Stimulated activated CD8-positive, alpha-beta memory T cell treated with anti-CD3 and anti-CD28 coated beads, Interleukin-2, amount 100 ng/mL, for 1 hour (primary cell): Measurements from ENCODE around the gene MYL2.
"Not testable (repeated sequence)": the region's sequence is repeated elsewhere in the genome, so short reads cannot be mapped to it uniquely, and the experiment has no call there.

Source experiments
- DNase-seq, 2 donors: peaks; one replicate each; pipeline ENCODE4 v3.0.0-alpha.2; 2020; ENCODE audit warnings: low read depth in 2 of 2

The MYL2 gene, protein sequence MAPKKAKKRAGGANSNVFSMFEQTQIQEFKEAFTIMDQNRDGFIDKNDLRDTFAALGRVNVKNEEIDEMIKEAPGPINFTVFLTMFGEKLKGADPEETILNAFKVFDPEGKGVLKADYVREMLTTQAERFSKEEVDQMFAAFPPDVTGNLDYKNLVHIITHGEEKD

DNA sequence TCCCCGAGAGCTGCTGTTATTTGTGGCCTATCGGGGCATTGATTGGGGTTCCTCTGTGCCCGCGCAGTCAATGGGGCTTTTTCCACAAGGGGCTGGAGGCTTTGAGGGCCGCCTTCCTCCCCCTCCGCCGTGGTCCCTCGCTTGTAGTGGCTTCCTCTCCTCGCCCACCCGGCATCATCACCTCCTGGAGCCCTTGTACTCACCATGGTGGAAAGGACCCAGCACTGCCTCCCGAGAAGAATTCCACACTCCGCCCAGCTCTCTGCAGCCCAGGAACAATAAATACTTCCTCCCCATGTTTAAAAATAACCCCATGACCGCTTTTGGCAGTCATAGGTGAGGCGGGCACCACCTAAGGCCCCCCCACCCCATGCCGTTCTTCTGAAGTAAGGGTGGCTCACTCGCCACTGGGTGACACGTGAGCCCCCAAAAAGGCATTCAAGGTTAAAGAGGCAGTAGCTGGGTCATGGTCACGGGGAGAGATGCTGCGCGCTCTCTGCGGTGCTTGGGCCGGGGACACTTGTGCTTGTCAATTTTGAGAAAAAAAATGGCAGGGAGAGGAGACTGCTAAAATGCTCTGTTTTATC lies at the start of gene MYL2:
Gene MYL2 (minus strand): TSS at position 256 of the 587 bp plus-strand sequence. CDS start 50 bp downstream, at position 206.
- DNase-seq, result no peak

DNA sequence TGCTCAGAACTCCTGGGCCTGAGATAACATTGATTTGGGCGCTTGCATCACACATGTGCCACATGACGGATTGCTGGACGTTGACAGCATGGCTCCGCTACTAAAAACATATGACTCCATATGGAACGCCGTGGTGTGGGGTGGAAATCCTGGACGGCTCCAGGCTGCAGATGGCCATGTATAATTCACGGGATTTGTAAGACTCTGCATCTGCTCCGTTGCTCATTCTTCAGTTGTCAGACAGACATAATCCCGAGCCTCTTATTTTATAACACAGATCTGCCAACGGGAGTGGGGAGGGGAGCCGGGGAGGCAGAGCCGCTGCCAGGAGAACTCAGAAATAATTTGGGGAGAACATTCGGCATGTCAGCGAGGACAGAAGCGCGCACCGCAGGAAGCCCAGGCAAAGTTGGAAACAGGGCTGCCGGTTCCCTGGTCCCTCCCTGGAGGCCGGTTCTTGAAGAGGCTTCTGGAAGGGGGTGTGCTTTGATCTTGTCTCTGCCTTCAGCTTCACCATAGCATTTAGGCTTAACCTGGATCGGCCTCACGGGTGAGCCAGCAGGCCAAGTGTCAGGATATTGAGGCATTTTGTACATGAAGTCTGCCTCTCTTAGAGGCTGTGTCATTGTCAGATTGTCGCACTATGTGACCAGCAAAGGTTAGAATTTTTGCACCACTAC lies 45.8 kb upstream of the MYL2 start:
- no peak for DNase-seq

GRCh38 chr12:110965574-110965973 lies 45.2 kb upstream of the MYL2 start:
- no peak for DNase-seq

DNA sequence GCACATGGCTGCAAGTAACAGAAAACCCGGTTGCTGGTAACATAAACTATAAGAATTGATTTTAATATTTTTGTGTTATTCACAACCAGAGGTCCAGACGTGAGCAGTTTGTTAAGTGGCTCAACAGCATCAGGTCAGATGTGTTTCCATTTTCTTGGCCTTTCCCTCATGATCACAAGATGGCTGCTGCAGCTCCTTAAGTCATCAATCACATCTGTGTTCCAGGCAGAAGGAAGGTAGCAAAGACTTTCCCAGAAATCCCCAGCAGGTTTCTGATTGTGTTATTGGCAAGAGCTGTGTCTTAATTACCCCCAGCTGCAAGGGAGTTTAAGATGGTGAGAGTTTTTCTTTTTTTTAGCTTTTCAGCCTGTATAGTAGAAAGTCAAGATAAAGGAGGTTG lies 40.4 kb upstream of the MYL2 start:
- DNase-seq, result no peak

GRCh38 chr12:110957652-110958051 lies 37.3 kb upstream of the MYL2 start:
- no peak for DNase-seq

- DNase-seq, result no peak
These were observed 36.8 kb upstream of the MYL2 start for GRCh38 chr12:110957159-110957558.

- not testable (repeated sequence) for DNase-seq
These were observed 30.5 kb upstream of the MYL2 start for GRCh38 chr12:110950867-110951266.

DNA sequence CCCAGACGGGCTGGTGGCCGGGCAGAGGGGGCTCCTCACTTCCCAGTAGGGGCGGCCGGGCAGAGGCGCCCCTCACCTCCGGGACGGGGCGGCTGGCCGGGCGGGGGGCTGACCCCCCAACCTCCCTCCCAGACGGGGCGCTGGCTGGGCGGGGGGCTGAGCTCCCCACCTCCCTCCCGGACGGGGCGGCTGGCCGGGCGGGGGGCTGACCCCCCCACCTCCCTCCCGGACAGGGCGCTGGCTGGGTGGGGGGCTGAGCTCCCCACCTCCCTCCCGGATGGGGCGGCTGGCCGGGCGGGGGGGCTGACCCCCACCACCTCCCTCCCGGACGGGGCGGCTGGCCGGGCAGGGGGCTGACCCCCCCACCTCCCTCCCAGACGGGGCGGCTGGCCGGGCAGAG lies 30.1 kb upstream of the MYL2 start:
- DNase-seq, result not testable (repeated sequence)

- no peak for DNase-seq
These were observed 27.7 kb upstream of the MYL2 start for GRCh38 chr12:110948041-110948440.

DNA sequence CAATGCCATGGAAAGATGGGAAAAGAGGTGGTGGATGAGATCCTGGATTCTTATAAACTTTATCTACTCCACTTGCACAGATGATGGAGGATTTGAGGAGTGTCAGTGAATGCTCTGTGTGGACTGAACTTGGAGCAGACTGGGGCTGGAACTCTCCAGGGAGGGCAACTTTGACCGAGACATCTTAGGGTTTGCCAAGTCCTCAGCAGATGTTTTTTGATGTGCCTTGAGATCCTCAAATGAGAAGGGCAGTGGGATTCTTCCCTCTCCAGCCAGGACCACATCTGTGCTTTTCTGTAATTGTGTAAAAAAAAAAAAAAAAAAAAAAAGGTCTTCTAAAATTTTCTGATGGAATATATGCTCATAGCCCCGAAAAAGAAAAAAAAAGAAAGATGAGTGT lies 23.0 kb upstream of the MYL2 start:
- DNase-seq, result no peak

GRCh38 chr12:110941391-110941790 lies 21.0 kb upstream of the MYL2 start:
- no peak for DNase-seq

DNA sequence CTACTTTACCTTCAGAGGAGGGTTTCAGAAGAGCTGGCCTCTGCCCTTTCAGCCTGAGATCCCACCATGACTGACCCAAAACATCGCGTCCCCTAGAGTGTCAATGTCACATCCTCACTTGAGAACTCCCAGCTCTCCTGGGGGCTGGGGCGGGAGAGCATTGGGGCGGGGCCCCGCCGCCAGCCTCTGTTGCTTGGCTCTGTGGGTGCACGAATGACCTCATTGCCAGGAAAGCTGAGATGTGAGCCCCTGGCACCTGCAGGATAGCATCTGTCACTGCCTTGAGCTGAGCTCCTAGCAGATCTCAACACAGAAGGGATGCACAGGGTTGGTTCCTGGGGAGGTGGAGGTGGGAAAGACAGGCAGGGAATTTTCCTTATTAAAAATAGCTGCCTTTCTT lies 20.6 kb upstream of the MYL2 start:
- no peak for DNase-seq

DNA sequence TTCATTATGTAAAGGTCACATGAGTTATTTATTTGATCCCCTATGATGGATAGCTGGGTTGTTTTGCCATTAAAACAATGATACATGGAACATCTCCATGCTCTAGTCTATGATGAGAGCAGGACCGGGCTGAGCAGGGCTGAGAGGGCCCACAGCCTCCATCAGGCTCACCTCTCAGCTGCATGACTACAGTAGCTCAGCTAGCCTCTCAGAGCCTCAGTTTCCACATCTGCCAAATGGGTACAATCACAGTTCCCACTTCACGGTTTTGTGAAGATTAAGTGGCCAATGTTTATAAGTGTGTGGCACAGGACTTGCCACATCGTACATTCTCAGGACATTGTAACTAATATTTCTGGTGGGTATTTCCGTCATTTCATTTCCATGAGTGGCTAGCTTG lies 19.9 kb upstream of the MYL2 start:
- no peak for DNase-seq

DNA sequence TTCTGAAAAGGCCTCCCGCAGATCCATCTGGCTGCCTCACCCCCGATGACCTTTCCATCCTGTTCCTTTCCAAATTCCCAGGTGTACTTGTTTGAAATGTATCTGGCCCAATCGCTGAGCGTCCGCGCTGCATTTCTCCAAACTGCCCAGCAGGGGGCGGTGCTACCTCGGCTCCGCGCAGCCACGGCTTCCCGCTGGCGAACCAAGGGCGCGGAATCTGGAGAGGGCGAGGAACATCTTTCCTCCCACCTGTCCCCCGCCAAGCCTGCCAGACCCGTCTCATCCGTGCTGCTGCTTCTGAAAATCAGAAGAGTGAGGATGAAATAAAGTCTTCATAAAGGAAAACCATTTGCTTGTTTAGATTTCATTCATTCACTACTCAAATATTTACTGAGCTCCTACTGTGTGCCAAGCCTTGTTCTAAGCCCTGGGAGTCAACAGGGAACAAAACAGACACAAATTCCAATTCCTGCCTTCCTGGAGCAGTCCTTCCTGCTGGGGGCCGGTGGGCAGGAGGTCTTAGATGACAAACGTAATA lies 16.8 kb upstream of the MYL2 start:
- peak; percentile 24 to 25 for DNase-seq

DNA sequence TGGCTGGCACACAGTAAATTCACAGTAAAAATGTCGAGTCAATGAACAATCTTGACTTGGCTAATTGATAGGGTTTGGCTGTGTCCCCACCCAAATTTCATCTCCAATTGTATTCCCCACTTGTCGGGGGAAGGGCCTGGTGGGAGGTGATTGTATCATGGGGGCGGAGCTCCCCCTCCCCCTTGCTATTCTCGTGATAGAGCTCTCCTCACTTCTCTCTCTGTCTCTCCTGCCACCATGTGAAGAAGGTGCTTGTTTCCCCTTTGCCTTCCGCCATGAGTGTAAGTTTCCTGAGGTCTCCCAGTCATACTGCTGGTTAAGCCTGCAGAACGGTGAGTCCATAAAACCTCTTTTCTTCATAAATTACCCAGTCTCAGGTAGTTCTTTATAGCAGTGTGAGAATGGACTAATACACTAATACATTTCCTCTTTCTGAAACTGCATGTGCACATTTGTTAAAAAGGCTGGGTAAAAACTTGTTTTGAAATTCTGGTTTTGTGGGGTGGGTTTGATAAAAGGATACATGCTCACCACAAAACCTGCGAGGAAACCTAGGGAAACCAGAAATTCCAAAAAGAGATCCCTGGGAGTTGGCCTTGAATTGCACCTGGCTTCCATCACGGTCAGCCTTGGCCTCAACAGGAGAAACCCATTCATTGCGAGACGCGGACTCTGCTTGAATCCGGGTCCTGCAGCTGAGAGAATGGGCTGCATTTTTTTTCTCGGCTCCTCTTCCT lies 16.2 kb upstream of the MYL2 start:
- no peak for DNase-seq

DNA sequence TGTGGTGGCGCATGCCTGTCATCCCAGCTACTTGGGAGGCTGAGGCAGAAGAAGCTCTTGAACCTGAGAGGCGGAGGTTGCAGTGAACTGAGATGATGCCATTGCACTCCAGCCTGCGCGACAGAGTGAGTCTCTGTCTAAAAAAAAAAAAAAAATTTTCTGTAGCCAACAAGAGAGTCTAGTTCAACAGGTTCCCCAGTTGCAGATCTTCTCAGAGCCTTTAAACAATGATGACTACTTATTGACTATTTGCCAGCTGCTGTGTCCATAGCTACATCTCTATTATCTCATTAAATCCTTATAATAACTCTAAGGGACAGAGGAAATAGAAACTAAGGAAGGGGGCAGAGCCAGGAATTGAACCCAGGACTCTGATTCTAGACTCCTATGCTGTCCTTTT lies 15.2 kb upstream of the MYL2 start:
- no peak for DNase-seq

DNA sequence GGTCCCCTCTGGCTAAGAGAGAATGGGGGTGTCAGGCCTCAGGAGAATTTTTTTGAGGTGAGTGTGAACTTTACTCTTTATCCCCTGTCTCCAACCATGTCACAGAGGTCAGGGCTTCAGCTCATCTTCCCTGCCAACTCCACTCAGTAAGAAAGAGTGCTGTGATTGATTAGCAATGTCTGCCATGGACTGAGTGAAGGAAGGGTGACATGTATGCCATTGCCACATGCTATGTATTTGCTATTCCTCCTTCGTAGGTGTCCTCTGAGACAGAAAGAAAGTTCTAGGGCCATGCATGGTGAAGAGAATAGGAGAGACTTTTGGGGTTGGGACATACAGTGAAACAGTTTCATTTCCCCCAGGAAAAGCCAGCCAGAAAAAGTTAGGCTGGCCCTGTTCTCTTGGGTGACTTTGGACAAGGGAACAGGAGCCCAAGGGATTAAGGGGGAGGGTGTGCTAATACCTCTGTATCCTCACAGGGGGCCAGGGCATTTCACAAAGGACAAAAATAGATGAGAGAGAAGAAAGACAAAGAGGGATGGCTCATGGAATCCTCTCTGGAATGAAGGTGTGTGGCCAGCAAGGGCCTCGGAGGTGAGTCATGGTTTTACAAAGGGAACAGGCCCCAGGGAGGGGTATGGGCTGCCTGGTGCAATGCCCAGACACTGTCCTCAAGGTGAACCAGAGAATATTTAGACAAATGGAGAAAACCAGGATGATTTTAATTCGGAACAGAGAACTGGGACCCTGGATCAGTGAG lies 13.9 kb upstream of the MYL2 start:
- DNase-seq, result no peak

DNA sequence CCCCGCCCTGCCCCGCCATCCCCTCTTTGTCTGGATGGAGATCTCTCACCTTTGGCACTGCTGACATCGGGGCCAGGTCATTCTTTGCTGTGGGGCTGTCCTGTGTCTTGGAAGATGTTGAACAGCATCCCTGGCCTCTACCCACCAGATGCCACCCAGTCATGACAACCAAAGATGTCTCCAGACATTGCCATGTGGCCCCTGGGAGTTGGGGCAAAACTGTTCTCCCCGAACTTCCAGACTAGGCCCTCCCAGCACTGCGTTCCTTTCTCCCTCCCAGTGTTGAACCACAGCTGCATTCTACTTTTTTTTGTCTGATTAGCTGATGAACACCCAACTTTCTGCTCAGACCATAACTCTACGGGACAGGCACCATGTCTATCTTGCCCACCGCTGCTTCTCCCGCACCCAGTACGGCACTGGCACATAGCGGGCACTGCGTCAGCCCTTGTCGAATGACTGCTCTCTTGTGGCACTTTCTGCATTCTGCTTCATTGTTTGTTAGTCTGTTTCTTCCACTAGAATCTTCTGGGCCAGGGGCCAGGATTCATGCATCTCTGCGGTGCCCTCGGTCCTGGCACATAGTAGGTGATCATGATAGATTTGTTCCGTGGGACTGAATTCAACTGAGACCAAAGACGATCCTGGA lies 13.1 kb upstream of the MYL2 start:
- DNase-seq, result no peak

- DNase-seq, result no peak
These were observed 11.7 kb upstream of the MYL2 start for GRCh38 chr12:110932046-110932445.

DNA sequence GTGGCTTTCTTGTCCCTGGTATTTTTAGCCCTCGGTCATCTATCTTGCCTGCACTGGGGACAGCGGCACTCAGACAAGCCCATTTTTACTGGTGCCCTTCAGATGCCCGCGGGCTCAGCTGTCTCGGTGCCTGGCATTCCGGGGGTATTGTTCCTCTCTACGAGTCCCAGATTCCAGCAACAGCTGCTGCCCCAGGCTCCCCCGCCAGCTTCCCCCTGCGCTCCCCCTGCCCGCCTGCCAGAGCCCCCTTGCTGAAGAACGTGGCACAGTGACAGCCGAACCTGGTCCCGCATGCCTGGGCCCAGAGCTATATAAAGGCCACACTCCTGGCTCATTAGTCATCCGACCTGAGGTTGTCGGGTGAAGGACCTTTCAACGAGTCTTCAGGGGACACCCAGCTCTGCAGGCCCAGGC lies 10.9 kb upstream of the MYL2 start:
- DNase-seq, result no peak
